Esophagus squamous epithelium (tissue), 4 donors: ENCODE data around the gene VAMP3.

ENCODE experiments used
- CTCF ChIP-seq, 6 experiments: fragments of 450-650 bp in 4 of 6; fragments of 200-600 bp in 2 of 6; sonication (generic) in 2 of 6; IDR thresholded peaks; one replicate each; pipeline ENCODE4 v1.5.1; 2016 to 2019; ENCODE audit warnings: antibody characterized with exemption in 6 of 6, mild to moderate bottlenecking in 4 of 6, moderate library complexity in 4 of 6
- POLR2A ChIP-seq, 4 donors: fragments of 450-650 bp; IDR thresholded peaks; one replicate each; pipeline ENCODE4 v1.6.1; 2017; ENCODE audit warnings: antibody characterized with exemption in 4 of 4, mild to moderate bottlenecking in 4 of 4, moderate library complexity in 3 of 4

- TF ChIP-seq CTCF (IDR thresholded peaks at IDR 0.05): no peak
- no peak for TF ChIP-seq POLR2A (IDR thresholded peaks at IDR 0.05)
These were observed 48.5 kb upstream of the VAMP3 start for GRCh38 chr1:7722670-7723012.
